ENCODE results near the gene PAM16. TPM values are rescaled to one million over a fixed set of nuclear protein-coding genes. Genes with fewer than 3 reads are reported as not detected.

The PAM16 gene
- total and polyA plus RNA-seq, 4 donors, result 23.0 to 183 (median 58.7) TPM

GRCh38 chr16:4322121-4323052 is 28.7 kb downstream of the PAM16 start:
- Histone ChIP-seq H3K36me3 (ENCODE audit: control insufficient read depth in 4 of 4, insufficient read depth in 4 of 4, low read length in 4 of 4) (no peaks in the 10 kb centered on the region), H3K4me1 (ENCODE audit: control insufficient read depth in 5 of 5, insufficient read depth in 5 of 5, low read length in 5 of 5) (peaks cover 11 to 71% (median 63%) of the 10 kb centered on the region in 5 donors), H3K9ac (ENCODE audit: insufficient read depth in 1 of 2, low read length in 2 of 2) (no peak overlapping the region), H3K27me3 (ENCODE audit: control insufficient read depth in 3 of 3, insufficient read depth in 3 of 3, low read length in 2 of 3) (no peaks in the 10 kb centered on the region), H3K4me3 (no peak overlapping the region), H3K9me3 (ENCODE audit: control insufficient read depth in 4 of 4, insufficient read depth in 3 of 4, low read length in 3 of 4) (no peaks in the 10 kb centered on the region), H3K27ac (ENCODE audit: low read depth in 1 of 2, low read length in 1 of 2) (peak overlapping the region in 1 of 2 donors; percentile 59)
- TF ChIP-seq, protein P1, sequence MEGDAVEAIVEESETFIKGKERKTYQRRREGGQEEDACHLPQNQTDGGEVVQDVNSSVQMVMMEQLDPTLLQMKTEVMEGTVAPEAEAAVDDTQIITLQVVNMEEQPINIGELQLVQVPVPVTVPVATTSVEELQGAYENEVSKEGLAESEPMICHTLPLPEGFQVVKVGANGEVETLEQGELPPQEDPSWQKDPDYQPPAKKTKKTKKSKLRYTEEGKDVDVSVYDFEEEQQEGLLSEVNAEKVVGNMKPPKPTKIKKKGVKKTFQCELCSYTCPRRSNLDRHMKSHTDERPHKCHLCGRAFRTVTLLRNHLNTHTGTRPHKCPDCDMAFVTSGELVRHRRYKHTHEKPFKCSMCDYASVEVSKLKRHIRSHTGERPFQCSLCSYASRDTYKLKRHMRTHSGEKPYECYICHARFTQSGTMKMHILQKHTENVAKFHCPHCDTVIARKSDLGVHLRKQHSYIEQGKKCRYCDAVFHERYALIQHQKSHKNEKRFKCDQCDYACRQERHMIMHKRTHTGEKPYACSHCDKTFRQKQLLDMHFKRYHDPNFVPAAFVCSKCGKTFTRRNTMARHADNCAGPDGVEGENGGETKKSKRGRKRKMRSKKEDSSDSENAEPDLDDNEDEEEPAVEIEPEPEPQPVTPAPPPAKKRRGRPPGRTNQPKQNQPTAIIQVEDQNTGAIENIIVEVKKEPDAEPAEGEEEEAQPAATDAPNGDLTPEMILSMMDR (IDR thresholded peaks at IDR 0.05; ENCODE audit: control extremely low read depth, extremely low read depth), result no peak
- ATAC-seq (ENCODE audit: insufficient read depth, low FRiP score) (no peak), DNase-seq (no peak)
- WGBS, 2 donors, result 82 to 85% methylated on average over 30 of the region's 30 CpGs

- Histone ChIP-seq H3K36me3 (ENCODE audit: control insufficient read depth in 4 of 4, insufficient read depth in 4 of 4, low read length in 4 of 4) (no peaks in the 10 kb centered on the region), H3K9me3 (ENCODE audit: control insufficient read depth in 4 of 4, insufficient read depth in 3 of 4, low read length in 3 of 4) (no peaks in the 10 kb centered on the region), H3K4me1 (ENCODE audit: control insufficient read depth in 5 of 5, insufficient read depth in 5 of 5, low read length in 5 of 5) (peaks cover 11 to 74% (median 68%) of the 10 kb centered on the region in 5 donors), H3K27me3 (ENCODE audit: control insufficient read depth in 3 of 3, insufficient read depth in 3 of 3, low read length in 2 of 3) (no peaks in the 10 kb centered on the region), H3K27ac (ENCODE audit: low read depth in 1 of 2, low read length in 1 of 2) (peak overlapping the region in 1 of 2 donors; percentile 78), H3K9ac (ENCODE audit: insufficient read depth in 1 of 2, low read length in 2 of 2) (no peak overlapping the region), H3K4me3 (no peak overlapping the region)
- no peak for DNase-seq
- TF ChIP-seq, protein P1 (IDR thresholded peaks at IDR 0.05; ENCODE audit: control extremely low read depth, extremely low read depth), result no peak
- 83 to 95% methylated on average over 19 of the region's 19 CpGs for WGBS, 2 donors
- ATAC-seq (ENCODE audit: insufficient read depth, low FRiP score), result no peak
Measured at GRCh38 chr16:4321286-4322120, 29.6 kb downstream of the PAM16 start.

GRCh38 chr16:4320571-4321137 is 30.5 kb downstream of the PAM16 start:
- peak overlapping the region in 1 of 2 donors; percentile 11 for H3K9ac ChIP-seq (ENCODE audit: insufficient read depth in 1 of 2, low read length in 2 of 2)
- no peaks in the 10 kb centered on the region for H3K36me3 ChIP-seq (ENCODE audit: control insufficient read depth in 4 of 4, insufficient read depth in 4 of 4, low read length in 4 of 4)
- H3K4me3 ChIP-seq, result no peak overlapping the region
- no peaks in the 10 kb centered on the region for H3K9me3 ChIP-seq (ENCODE audit: control insufficient read depth in 4 of 4, insufficient read depth in 3 of 4, low read length in 3 of 4)
- no peak for ATAC-seq (ENCODE audit: insufficient read depth, low FRiP score)
- peak in 1 of 3 donors; percentile 13 for DNase-seq
- 56 to 69% methylated on average over 16 of the region's 16 CpGs for WGBS, 2 donors
- peak overlapping the region; percentile 3 to 78 for H3K27ac ChIP-seq (ENCODE audit: low read depth in 1 of 2, low read length in 1 of 2)
- TF ChIP-seq, protein P1 (IDR thresholded peaks at IDR 0.05; ENCODE audit: control extremely low read depth, extremely low read depth), result no peak
- peaks cover 11 to 75% (median 68%) of the 10 kb centered on the region in 5 donors for H3K4me1 ChIP-seq (ENCODE audit: control insufficient read depth in 5 of 5, insufficient read depth in 5 of 5, low read length in 5 of 5)
- no peaks in the 10 kb centered on the region for H3K27me3 ChIP-seq (ENCODE audit: control insufficient read depth in 3 of 3, insufficient read depth in 3 of 3, low read length in 2 of 3)

All from lung (tissue), 12 donors.